Neural cell (in vitro differentiated cells): ENCODE measurements around the gene SMIM7. TPM values are rescaled to one million over a fixed set of nuclear protein-coding genes. Genes with fewer than 3 reads are reported as not detected.
"Not testable (repeated sequence)": the region's sequence is repeated elsewhere in the genome, so short reads cannot be mapped to it uniquely, and the experiment has no call there.

ENCODE experiments used
- H2AFZ ChIP-seq: fragments of 200-600, 300-800 bp; sonication (generic), shearing (Covaris generic); 2 replicates; pipeline ENCODE4 v1.6.0; 2014; ENCODE audit warnings: low read depth, mild to moderate bottlenecking, antibody characterized with exemption, low read length, moderate library complexity
- H3F3A ChIP-seq: fragments of 200-600 bp; shearing (Covaris generic); 2 replicates; pipeline ENCODE4 v1.6.1; 2016; ENCODE audit warnings: mild to moderate bottlenecking, moderate library complexity, mixed read lengths, antibody characterized with exemption, low read length; ENCODE audit not compliant: insufficient read depth, poor library complexity, severe bottlenecking
- H3K27ac ChIP-seq: fragments of 200-600, 300-800 bp; sonication (generic), shearing (Covaris generic); 2 replicates; pipeline ENCODE4 v1.5.1; 2014; ENCODE audit warnings: mild to moderate bottlenecking, low read length, moderate library complexity
- H3K27me3 ChIP-seq: fragments of 300-800, 200-600 bp; sonication (generic), shearing (Covaris generic); 2 replicates; pipeline ENCODE4 v1.6.0; 2014; ENCODE audit warnings: mild to moderate bottlenecking, low read depth, low read length, moderate library complexity; ENCODE audit not compliant: insufficient read depth
- H3K36me3 ChIP-seq: fragments of 300-800, 200-600 bp; sonication (generic), shearing (Covaris generic); 2 replicates; pipeline ENCODE4 v1.5.1; 2014; ENCODE audit warnings: mild to moderate bottlenecking, antibody characterized with exemption, low read length, moderate library complexity; ENCODE audit not compliant: insufficient read depth
- H3K4me2 ChIP-seq: fragments of 300-800, 200-600 bp; sonication (generic), shearing (Covaris generic); 2 replicates; pipeline ENCODE4 v1.6.0; 2014; ENCODE audit warnings: mild to moderate bottlenecking, low read length
- H3K4me3 ChIP-seq: fragments of 300-800, 200-600 bp; sonication (generic), shearing (Covaris generic); 2 replicates; pipeline ENCODE4 v1.5.1; 2014; ENCODE audit warnings: mild to moderate bottlenecking, low read length, moderate library complexity
- H3K79me2 ChIP-seq: fragments of 200-600 bp; shearing (Covaris generic); replicated peaks from 2 replicates; pipeline ENCODE4 v1.6.0; 2014; ENCODE audit warnings: mild to moderate bottlenecking, low read length, moderate library complexity; ENCODE audit not compliant: insufficient read depth
- H3K9ac ChIP-seq: fragments of 300-800, 200-600 bp; sonication (generic), shearing (Covaris generic); 2 replicates; pipeline ENCODE4 v1.6.1; 2016; ENCODE audit warnings: mild to moderate bottlenecking, low read length, mixed read lengths
- H3K9me2 ChIP-seq: fragments of 200-600 bp; shearing (Covaris generic); 2 replicates; pipeline ENCODE4 v1.6.1; 2016; ENCODE audit warnings: mild to moderate bottlenecking, low read length, mixed read lengths; ENCODE audit not compliant: insufficient read depth
- H3K9me3 ChIP-seq: fragments of 200-600, 300-800 bp; sonication (generic), shearing (Covaris generic); 2 replicates; pipeline ENCODE4 v1.6.1; 2016; ENCODE audit warnings: mild to moderate bottlenecking, mixed run types, low read length, moderate library complexity, mixed read lengths
- H4K20me1 ChIP-seq: fragments of 200-600 bp; shearing (Covaris generic); 2 replicates; pipeline ENCODE4 v1.6.1; 2016; ENCODE audit warnings: mild to moderate bottlenecking, mixed run types; ENCODE audit not compliant: insufficient read depth
- EP300 ChIP-seq: fragments of 450-650 bp; conservative IDR thresholded peaks from 2 replicates; pipeline ENCODE4 v1.6.1; 2014; ENCODE audit warnings: antibody characterized with exemption, mild to moderate bottlenecking, moderate library complexity; ENCODE audit not compliant: poor library complexity, severe bottlenecking
- EZH2 ChIP-seq: fragments of 200-600, 300-800 bp; shearing (Covaris generic), sonication (generic); IDR thresholded peaks from 2 replicates; pipeline ENCODE4 v1.6.1; 2014; ENCODE audit warnings: antibody characterized with exemption, low read length, borderline replicate concordance, mild to moderate bottlenecking; ENCODE audit not compliant: insufficient read depth, poor library complexity, severe bottlenecking
- MXI1 ChIP-seq: fragments of 450-650 bp; conservative IDR thresholded peaks from 2 replicates; pipeline ENCODE4 v1.6.1; 2014; ENCODE audit warnings: antibody characterized with exemption, mild to moderate bottlenecking; ENCODE audit not compliant: poor library complexity, severe bottlenecking
- POLR2AphosphoS5 ChIP-seq: IDR thresholded peaks from 2 replicates; pipeline ENCODE4 v1.6.1; 2012
- RAD21 ChIP-seq: fragments of 450-650 bp; conservative IDR thresholded peaks from 2 replicates; pipeline ENCODE4 v1.6.1; 2014; ENCODE audit warnings: antibody characterized with exemption, mild to moderate bottlenecking, moderate library complexity
- SMC3 ChIP-seq: fragments of 450-650 bp; conservative IDR thresholded peaks from 2 replicates; pipeline ENCODE4 v1.6.1; 2014; ENCODE audit warnings: antibody characterized with exemption, mild to moderate bottlenecking, moderate library complexity; ENCODE audit not compliant: poor library complexity
- TAF1 ChIP-seq: IDR thresholded peaks from 2 replicates; pipeline ENCODE4 v1.6.1; 2012; ENCODE audit warnings: low read depth
- polyA plus RNA-seq: library from polyadenylated mRNA; depleted of rRNA; stranded (reverse); fragments of >200 nt; gene quantifications from 2 replicates; pipeline ENCODE4 v1.2.3, GENCODE V29; 2014
- TF ChIP-seq, protein P1 (sequence below): IDR thresholded peaks from 2 replicates; pipeline ENCODE4 v1.6.1; 2012; ENCODE audit warnings: borderline replicate concordance
- TF ChIP-seq, protein P2 (sequence below): fragments of 450-650 bp; IDR thresholded peaks from 2 replicates; pipeline ENCODE4 v1.5.1; 2014; ENCODE audit warnings: antibody characterized with exemption, mild to moderate bottlenecking, moderate library complexity; ENCODE audit not compliant: poor library complexity, severe bottlenecking

Gene SMIM7
- polyA plus RNA-seq, 1 donor from 2014 or later, result 153 TPM

DNA sequence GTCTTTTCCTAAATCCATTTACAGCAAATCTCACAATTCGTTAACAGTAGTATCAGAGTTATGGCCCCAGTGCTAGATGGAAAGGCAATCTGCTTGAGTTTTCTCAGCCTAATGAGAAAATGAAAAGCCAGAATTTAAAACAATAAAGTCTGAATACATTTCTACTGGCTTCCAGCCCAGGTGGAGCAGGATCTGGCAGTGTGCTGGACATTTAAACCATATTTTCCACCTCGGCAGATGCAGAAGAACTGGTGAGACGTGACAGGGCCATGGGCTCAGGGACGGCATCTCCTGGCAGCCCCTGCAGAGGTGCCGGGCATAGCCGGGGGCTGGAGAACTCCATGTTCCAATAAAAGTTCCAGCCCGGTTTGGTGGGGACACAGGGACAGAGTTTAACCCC lies 7.1 kb downstream of the SMIM7 start:
- no peaks in the 10 kb centered on the region for H3K9me2 ChIP-seq
- no peaks in the 10 kb centered on the region for H3K27me3 ChIP-seq
- H3K79me2 ChIP-seq, result peaks cover under 1% of the 10 kb centered on the region
- no peaks in the 10 kb centered on the region for H3K9me3 ChIP-seq
- no peak overlapping the region for H3K27ac ChIP-seq
- H4K20me1 ChIP-seq, result no peaks in the 10 kb centered on the region
- H3K4me2 ChIP-seq, result no peak overlapping the region
- TF ChIP-seq EP300, result no peak
- no peak for TF ChIP-seq SMC3
- TF ChIP-seq, protein P1, sequence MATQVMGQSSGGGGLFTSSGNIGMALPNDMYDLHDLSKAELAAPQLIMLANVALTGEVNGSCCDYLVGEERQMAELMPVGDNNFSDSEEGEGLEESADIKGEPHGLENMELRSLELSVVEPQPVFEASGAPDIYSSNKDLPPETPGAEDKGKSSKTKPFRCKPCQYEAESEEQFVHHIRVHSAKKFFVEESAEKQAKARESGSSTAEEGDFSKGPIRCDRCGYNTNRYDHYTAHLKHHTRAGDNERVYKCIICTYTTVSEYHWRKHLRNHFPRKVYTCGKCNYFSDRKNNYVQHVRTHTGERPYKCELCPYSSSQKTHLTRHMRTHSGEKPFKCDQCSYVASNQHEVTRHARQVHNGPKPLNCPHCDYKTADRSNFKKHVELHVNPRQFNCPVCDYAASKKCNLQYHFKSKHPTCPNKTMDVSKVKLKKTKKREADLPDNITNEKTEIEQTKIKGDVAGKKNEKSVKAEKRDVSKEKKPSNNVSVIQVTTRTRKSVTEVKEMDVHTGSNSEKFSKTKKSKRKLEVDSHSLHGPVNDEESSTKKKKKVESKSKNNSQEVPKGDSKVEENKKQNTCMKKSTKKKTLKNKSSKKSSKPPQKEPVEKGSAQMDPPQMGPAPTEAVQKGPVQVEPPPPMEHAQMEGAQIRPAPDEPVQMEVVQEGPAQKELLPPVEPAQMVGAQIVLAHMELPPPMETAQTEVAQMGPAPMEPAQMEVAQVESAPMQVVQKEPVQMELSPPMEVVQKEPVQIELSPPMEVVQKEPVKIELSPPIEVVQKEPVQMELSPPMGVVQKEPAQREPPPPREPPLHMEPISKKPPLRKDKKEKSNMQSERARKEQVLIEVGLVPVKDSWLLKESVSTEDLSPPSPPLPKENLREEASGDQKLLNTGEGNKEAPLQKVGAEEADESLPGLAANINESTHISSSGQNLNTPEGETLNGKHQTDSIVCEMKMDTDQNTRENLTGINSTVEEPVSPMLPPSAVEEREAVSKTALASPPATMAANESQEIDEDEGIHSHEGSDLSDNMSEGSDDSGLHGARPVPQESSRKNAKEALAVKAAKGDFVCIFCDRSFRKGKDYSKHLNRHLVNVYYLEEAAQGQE, result no peak
- TF ChIP-seq POLR2AphosphoS5, result no peak
- TF ChIP-seq, protein P2, sequence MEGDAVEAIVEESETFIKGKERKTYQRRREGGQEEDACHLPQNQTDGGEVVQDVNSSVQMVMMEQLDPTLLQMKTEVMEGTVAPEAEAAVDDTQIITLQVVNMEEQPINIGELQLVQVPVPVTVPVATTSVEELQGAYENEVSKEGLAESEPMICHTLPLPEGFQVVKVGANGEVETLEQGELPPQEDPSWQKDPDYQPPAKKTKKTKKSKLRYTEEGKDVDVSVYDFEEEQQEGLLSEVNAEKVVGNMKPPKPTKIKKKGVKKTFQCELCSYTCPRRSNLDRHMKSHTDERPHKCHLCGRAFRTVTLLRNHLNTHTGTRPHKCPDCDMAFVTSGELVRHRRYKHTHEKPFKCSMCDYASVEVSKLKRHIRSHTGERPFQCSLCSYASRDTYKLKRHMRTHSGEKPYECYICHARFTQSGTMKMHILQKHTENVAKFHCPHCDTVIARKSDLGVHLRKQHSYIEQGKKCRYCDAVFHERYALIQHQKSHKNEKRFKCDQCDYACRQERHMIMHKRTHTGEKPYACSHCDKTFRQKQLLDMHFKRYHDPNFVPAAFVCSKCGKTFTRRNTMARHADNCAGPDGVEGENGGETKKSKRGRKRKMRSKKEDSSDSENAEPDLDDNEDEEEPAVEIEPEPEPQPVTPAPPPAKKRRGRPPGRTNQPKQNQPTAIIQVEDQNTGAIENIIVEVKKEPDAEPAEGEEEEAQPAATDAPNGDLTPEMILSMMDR, result no peak
- TF ChIP-seq RAD21, result no peak
- TF ChIP-seq EZH2, result no peak
- no peak for TF ChIP-seq MXI1
- no peak for TF ChIP-seq TAF1
- no peaks in the 10 kb centered on the region for H3F3A ChIP-seq
- H3K9ac ChIP-seq, result no peak overlapping the region
- H3K36me3 ChIP-seq, result no peaks in the 10 kb centered on the region
- H2AFZ ChIP-seq, result no peak overlapping the region
- H3K4me3 ChIP-seq, result no peak overlapping the region

DNA sequence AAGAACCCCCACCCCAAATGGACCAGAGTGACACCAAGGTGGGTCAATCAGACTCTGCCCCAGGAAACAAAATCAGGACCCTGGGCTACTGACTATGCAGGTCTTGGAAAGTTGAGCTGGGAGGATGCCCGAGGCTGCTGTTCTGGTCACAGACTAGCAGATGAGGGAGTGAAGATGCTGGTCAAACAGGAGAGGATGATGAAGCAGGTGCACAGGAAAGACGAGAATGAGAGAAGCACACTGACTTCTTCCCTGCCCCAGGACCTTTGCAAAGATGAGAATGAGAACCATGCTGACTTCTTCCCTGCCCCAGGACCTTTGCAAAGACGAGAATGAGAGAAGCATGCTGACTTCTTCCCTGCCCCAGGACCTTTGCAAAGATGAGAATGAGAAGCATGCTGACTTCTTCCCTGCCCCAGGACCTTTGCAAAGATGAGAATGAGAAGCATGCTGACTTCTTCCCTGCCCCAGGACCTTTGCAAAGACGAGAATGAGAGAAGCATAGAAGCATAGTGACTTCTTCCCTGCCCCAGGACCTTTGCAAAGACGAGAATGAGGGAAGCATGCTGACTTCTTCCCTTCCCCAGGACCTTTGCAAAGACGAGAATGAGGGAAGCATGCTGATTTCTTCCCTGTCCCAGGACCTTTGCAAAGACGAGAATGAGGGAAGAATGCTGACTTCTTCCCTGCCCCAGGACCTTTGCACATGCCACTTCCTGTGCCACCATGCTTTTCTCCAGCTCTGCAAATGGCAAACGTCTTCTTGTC lies 8.3 kb downstream of the SMIM7 start:
- not testable (repeated sequence) for H3K9me3 ChIP-seq, H3K9ac ChIP-seq, H3K27me3 ChIP-seq, H3K27ac ChIP-seq, H3K4me2 ChIP-seq, H3F3A ChIP-seq, H3K36me3 ChIP-seq, H3K79me2 ChIP-seq, H2AFZ ChIP-seq, H3K4me3 ChIP-seq, H4K20me1 ChIP-seq, H3K9me2 ChIP-seq
